MCF 10A (cell line): Measurements from ENCODE around the gene GGCT. TPM values are rescaled to one million over a fixed set of nuclear protein-coding genes. Genes with fewer than 3 reads are reported as not detected.
"Not testable (repeated sequence)": the region's sequence is repeated elsewhere in the genome, so short reads cannot be mapped to it uniquely, and the experiment has no call there.

Experiments used
- BruUV-seq: library from RNA; stranded (reverse); fragments of 400-500 nt; replicated peaks from 2 replicates; lab custom pipeline; 2021; lab: Mats Ljungman, UMichigan
- CTCF ChIA-PET: fragments of 300-600 bp; sonication (Branson Sonifier 250); formaldehyde crosslinking; extraction: SDS; loops from one replicate; lab custom pipeline; 2021; ENCODE audit warnings: antibody characterized with exemption, inconsistent platforms; lab: Yijun Ruan, JAX
- POLR2A ChIA-PET: fragments of 300-600, 350-650 bp; sonication (Branson Sonifier 250); formaldehyde crosslinking; extraction: SDS; loops from one replicate; lab custom pipeline; 2020; ENCODE audit warnings: antibody characterized with exemption, inconsistent platforms; lab: Yijun Ruan, JAX
- DNase-seq: peaks from one replicate; pipeline ENCODE4 v3.0.0-alpha.2; 2018; ENCODE audit not compliant: unreplicated experiment
- H3K27ac Mint-ChIP-seq: one replicate; pipeline ENCODE4 v1.8.0; 2022; ENCODE audit warnings: mild to moderate bottlenecking, low read depth, mixed read lengths; ENCODE audit not compliant: unreplicated experiment
- H3K27me3 Mint-ChIP-seq: one replicate; pipeline ENCODE4 v1.8.0; 2022; ENCODE audit warnings: mixed read lengths; ENCODE audit not compliant: insufficient read depth, unreplicated experiment
- H3K36me3 Mint-ChIP-seq: one replicate; pipeline ENCODE4 v1.8.0; 2022; ENCODE audit warnings: mild to moderate bottlenecking, moderate library complexity, mixed read lengths; ENCODE audit not compliant: insufficient read depth, unreplicated experiment
- H3K4me1 Mint-ChIP-seq: one replicate; pipeline ENCODE4 v1.8.0; 2022; ENCODE audit warnings: mixed read lengths; ENCODE audit not compliant: insufficient read depth, unreplicated experiment
- H3K4me3 Mint-ChIP-seq: one replicate; pipeline ENCODE4 v1.8.0; 2022; ENCODE audit warnings: mild to moderate bottlenecking, moderate library complexity, mixed read lengths; ENCODE audit not compliant: unreplicated experiment
- H3K9me3 Mint-ChIP-seq: one replicate; pipeline ENCODE4 v1.8.0; 2022; ENCODE audit warnings: mixed read lengths; ENCODE audit not compliant: unreplicated experiment
- CTCF ChIP-seq: fragments of 200-600 bp; IDR thresholded peaks from one replicate; pipeline ENCODE4 v1.8.0; 2022; ENCODE audit warnings: antibody characterized with exemption, mild to moderate bottlenecking; ENCODE audit not compliant: unreplicated experiment
- intact Hi-C: fragments of 100-400 bp; cut with micrococcal nuclease; formaldehyde crosslinking; loops from 2 replicates; pipeline ENCODE4 v1.14.1; 2022
- total RNA-seq: library from RNA; stranded (reverse); gene quantifications from 2 replicates; pipeline ENCODE4 v1.2.3, GENCODE V29; 2022

Gene GGCT
- total RNA-seq, 1 experiment from 2014 or later = 64.8 TPM

GRCh38 chr7:30531286-30531685 lies 26.7 kb upstream of the GGCT start:
- no peaks in the 10 kb centered on the region for H3K36me3 Mint-ChIP-seq
- CTCF ChIA-PET = interaction anchor here (1.0 to 3.0 kb wide), 3 partner anchors 15 to 653 kb away, joined by 3 to 12 read pairs (median 5); no protein-coding TSS in a partner anchor
- no peaks in the 10 kb centered on the region for H3K27me3 Mint-ChIP-seq
- peaks cover 5% of the 10 kb centered on the region for H3K4me1 Mint-ChIP-seq
- no peak for TF ChIP-seq CTCF
- intact Hi-C loops = no loop called here
- no peaks in the 10 kb centered on the region for H3K9me3 Mint-ChIP-seq
- peak; percentile 13 for DNase-seq
- no peak overlapping the region for H3K27ac Mint-ChIP-seq
- no peak overlapping the region for H3K4me3 Mint-ChIP-seq
- no TSS peak for BruUV-seq
- POLR2A ChIA-PET = no interaction called here

DNA sequence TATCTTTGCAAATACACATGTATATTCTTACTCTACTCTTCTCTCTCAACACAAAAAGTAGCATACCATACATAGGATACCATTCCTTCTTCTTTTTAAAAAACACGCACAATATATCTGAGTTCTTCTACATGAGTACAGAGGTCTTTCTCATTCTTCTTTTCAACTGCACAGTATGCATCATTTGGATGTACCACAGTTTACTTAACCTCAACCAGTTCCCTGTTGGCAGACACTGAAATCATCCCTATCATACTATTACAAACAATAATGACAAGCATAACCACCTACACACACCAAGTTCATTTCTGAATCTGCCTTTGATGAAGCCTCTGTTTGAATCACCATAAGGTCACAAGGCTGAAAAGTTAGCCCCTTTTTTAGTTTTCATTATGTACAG lies 25.7 kb upstream of the GGCT start:
- no peaks in the 10 kb centered on the region for H3K9me3 Mint-ChIP-seq
- no peaks in the 10 kb centered on the region for H3K27me3 Mint-ChIP-seq
- DNase-seq = no peak
- ChIA-PET POLR2A (no interaction called here), CTCF (no interaction called here)
- peaks cover 5% of the 10 kb centered on the region for H3K4me1 Mint-ChIP-seq
- no TSS peak for BruUV-seq
- no peak overlapping the region for H3K4me3 Mint-ChIP-seq
- H3K36me3 Mint-ChIP-seq = no peaks in the 10 kb centered on the region
- H3K27ac Mint-ChIP-seq = no peak overlapping the region
- no peak for TF ChIP-seq CTCF
- intact Hi-C loops = no loop called here

GRCh38 chr7:30528779-30529178 lies 24.1 kb upstream of the GGCT start:
- intact Hi-C loops = no loop called here
- Mint-ChIP-seq H3K36me3 (no peaks in the 10 kb centered on the region), H3K4me1 (peaks cover 5% of the 10 kb centered on the region), H3K9me3 (no peaks in the 10 kb centered on the region), H3K27ac (no peak overlapping the region), H3K27me3 (no peaks in the 10 kb centered on the region), H3K4me3 (no peak overlapping the region)
- no peak for TF ChIP-seq CTCF
- BruUV-seq = no TSS peak
- no peak for DNase-seq
- ChIA-PET POLR2A (interaction anchor here (0.6 kb wide), 1 partner anchor 606 kb away, joined by 3 read pairs; no protein-coding TSS in a partner anchor), CTCF (no interaction called here)

DNA sequence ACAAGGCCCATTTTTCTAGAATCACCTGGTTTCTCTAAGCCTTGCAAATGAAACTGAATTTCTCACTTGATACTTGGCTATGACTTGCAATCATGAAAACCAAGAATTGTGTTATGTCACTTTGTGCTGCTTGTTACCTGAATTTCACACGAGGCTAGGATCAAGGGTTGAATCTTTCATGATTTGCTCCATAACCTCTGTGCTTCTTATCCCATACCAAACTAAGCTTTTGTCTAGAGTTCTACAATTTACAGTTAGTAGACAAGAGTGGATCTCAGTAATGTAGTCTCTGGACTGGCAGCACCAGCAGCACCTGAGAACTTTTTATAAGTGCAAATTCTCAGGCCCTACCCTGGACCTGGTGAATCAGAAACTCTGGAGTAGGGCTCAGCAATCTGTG lies 22.7 kb upstream of the GGCT start:
- H3K27ac Mint-ChIP-seq, H3K4me1 Mint-ChIP-seq, H3K36me3 Mint-ChIP-seq, H3K9me3 Mint-ChIP-seq, POLR2A ChIA-PET, intact Hi-C loops, BruUV-seq, H3K27me3 Mint-ChIP-seq, H3K4me3 Mint-ChIP-seq, DNase-seq: not testable (repeated sequence)
- CTCF ChIA-PET = interaction anchor here (0.9 to 2.0 kb wide), 3 partner anchors 17 to 29 kb away, joined by 3 to 12 read pairs (median 4); no protein-coding TSS in a partner anchor
